Naive thymus-derived CD8-positive, alpha-beta T cell (primary cell): ENCODE measurements around the gene SMCO4. TPM values are rescaled to one million over a fixed set of nuclear protein-coding genes. Genes with fewer than 3 reads are reported as not detected.
A peak's percentile ranks its signal among the peaks of the same experiment; 100 is the strongest.

ENCODE experiments used
- ATAC-seq, 2 donors: fragments of 150-1000 bp; cut with Tn5 transposase in 1 of 2; sonication (Bioruptor Pico), chemical (Tn5 transposase) in 1 of 2; 1 replicate in 1 of 2; 2 replicates in 1 of 2; pipeline ENCODE4 v1.10.0; 2021; ENCODE audit warnings: mild to moderate bottlenecking in 2 of 2, moderate library complexity in 2 of 2
- POLR2A ChIA-PET: fragments of 350-600 bp; sonication (Branson Sonifier 250); formaldehyde crosslinking; loops from one replicate; lab custom pipeline; 2021; ENCODE audit warnings: antibody characterized with exemption; lab: Charles Lee
- DNase-seq, 10 donors: peaks; one replicate each; pipeline versions ENCODE4 v3.0.0 to v3.0.0-alpha.2; 2020 to 2022
- H3K27ac Mint-ChIP-seq, 10 donors: one replicate each; pipeline ENCODE4 v1.8.0; 2020 to 2022; ENCODE audit warnings: mild to moderate bottlenecking in 10 of 10, mixed read lengths in 10 of 10, moderate library complexity in 4 of 10, inconsistent platforms in 1 of 10
- H3K27me3 Mint-ChIP-seq, 5 donors: one replicate each; pipeline ENCODE4 v1.8.0; 2021 to 2022; ENCODE audit warnings: mixed read lengths in 5 of 5
- H3K36me3 Mint-ChIP-seq, 3 donors: one replicate each; pipeline ENCODE4 v1.8.0; 2020 to 2022; ENCODE audit warnings: mixed read lengths in 3 of 3, mild to moderate bottlenecking in 2 of 3, inconsistent platforms in 1 of 3
- H3K4me1 Mint-ChIP-seq, 4 donors: one replicate each; pipeline ENCODE4 v1.8.0; 2021 to 2022; ENCODE audit warnings: mixed read lengths in 4 of 4
- H3K4me3 Mint-ChIP-seq, 10 donors: one replicate each; pipeline ENCODE4 v1.8.0; 2020 to 2022; ENCODE audit warnings: mild to moderate bottlenecking in 10 of 10, mixed read lengths in 10 of 10, moderate library complexity in 6 of 10, inconsistent platforms in 1 of 10
- H3K9me3 Mint-ChIP-seq, 9 donors: one replicate each; pipeline ENCODE4 v1.8.0; 2020 to 2022; ENCODE audit warnings: mixed read lengths in 9 of 9, mild to moderate bottlenecking in 3 of 9, inconsistent platforms in 1 of 9, moderate library complexity in 1 of 9
- polyA plus RNA-seq, 3 donors: library from polyadenylated mRNA; unstranded; fragments of 300-500 nt; fragmentation: Illumina TruSeq; gene quantifications; one replicate each; pipeline ENCODE4 v1.2.3, GENCODE V29; 2021
- total RNA-seq, 8 experiments: library from RNA in 2 of 8; stranded (reverse) in 2 of 8; gene quantifications; one replicate each; pipeline ENCODE4 v1.2.3 and lab custom pipeline; 2021 to 2026

SMCO4 gene
- total and polyA plus RNA-seq, 5 experiments from 2014 or later, result 0.99 to 1.8 (median 0.99) TPM; not detected in 2

GRCh38 chr11:93507517-93507916 lies 35.7 kb downstream of the SMCO4 start:
- H3K27me3 Mint-ChIP-seq, result no peaks in the 10 kb centered on the region
- DNase-seq (no peak), ATAC-seq (no peak)
- H3K4me1 Mint-ChIP-seq, result no peaks in the 10 kb centered on the region
- H3K27ac Mint-ChIP-seq, result no peak overlapping the region
- POLR2A ChIA-PET, result no interaction called here
- peaks cover 0 to 6% (median 0%) of the 10 kb centered on the region in 3 donors for H3K36me3 Mint-ChIP-seq
- peaks cover 0 to 12% (median 0%) of the 10 kb centered on the region in 9 donors for H3K9me3 Mint-ChIP-seq
- H3K4me3 Mint-ChIP-seq, result no peak overlapping the region

- Mint-ChIP-seq H3K27me3 (no peaks in the 10 kb centered on the region), H3K9me3 (peaks cover 0 to 12% (median 0%) of the 10 kb centered on the region in 9 donors), H3K4me1 (no peaks in the 10 kb centered on the region), H3K36me3 (peaks cover 0 to 6% (median 0%) of the 10 kb centered on the region in 3 donors), H3K27ac (no peak overlapping the region), H3K4me3 (no peak overlapping the region)
- DNase-seq (no peak), ATAC-seq (no peak)
- POLR2A ChIA-PET, result no interaction called here
These were observed 37.5 kb downstream of the SMCO4 start for GRCh38 chr11:93505703-93506102.

GRCh38 chr11:93504110-93505095 lies 38.8 kb downstream of the SMCO4 start:
- H3K36me3 Mint-ChIP-seq, result peaks cover 0 to 6% (median 0%) of the 10 kb centered on the region in 3 donors
- ATAC-seq, result no peak
- H3K9me3 Mint-ChIP-seq, result peaks cover 0 to 9% (median 0%) of the 10 kb centered on the region in 9 donors
- no peaks in the 10 kb centered on the region for H3K27me3 Mint-ChIP-seq
- POLR2A ChIA-PET, result no interaction called here
- H3K4me1 Mint-ChIP-seq, result no peaks in the 10 kb centered on the region
- no peak overlapping the region for H3K4me3 Mint-ChIP-seq
- H3K27ac Mint-ChIP-seq, result peak overlapping the region in 1 of 10 donors; percentile 12
- DNase-seq, result no peak

GRCh38 chr11:93501856-93502255 lies 41.3 kb downstream of the SMCO4 start:
- DNase-seq (no peak), ATAC-seq (no peak)

GRCh38 chr11:93500759-93501158 lies 42.4 kb downstream of the SMCO4 start:
- no peak overlapping the region for H3K4me3 Mint-ChIP-seq
- no peak overlapping the region for H3K27ac Mint-ChIP-seq
- POLR2A ChIA-PET, result no interaction called here
- no peaks in the 10 kb centered on the region for H3K27me3 Mint-ChIP-seq
- H3K9me3 Mint-ChIP-seq, result no peaks in the 10 kb centered on the region
- ATAC-seq (no peak), DNase-seq (no peak)
- H3K4me1 Mint-ChIP-seq, result peaks cover 0 to 5% (median 0%) of the 10 kb centered on the region in 4 donors
- no peaks in the 10 kb centered on the region for H3K36me3 Mint-ChIP-seq

More at GRCh38 chr11:93501856-93502255, 41.3 kb downstream of the SMCO4 start:
- Mint-ChIP-seq H3K4me3 (no peak overlapping the region), H3K36me3 (no peaks in the 10 kb centered on the region), H3K27me3 (no peaks in the 10 kb centered on the region), H3K9me3 (no peaks in the 10 kb centered on the region), H3K4me1 (peaks cover 0 to 5% (median 0%) of the 10 kb centered on the region in 4 donors), H3K27ac (no peak overlapping the region)
- POLR2A ChIA-PET, result no interaction called here

GRCh38 chr11:93498641-93499040 lies 44.5 kb downstream of the SMCO4 start:
- Mint-ChIP-seq H3K4me1 (peaks cover 0 to 5% (median 0%) of the 10 kb centered on the region in 4 donors), H3K27me3 (no peaks in the 10 kb centered on the region), H3K27ac (no peak overlapping the region), H3K36me3 (no peaks in the 10 kb centered on the region), H3K9me3 (no peaks in the 10 kb centered on the region), H3K4me3 (no peak overlapping the region)
- ATAC-seq (no peak), DNase-seq (no peak)
- POLR2A ChIA-PET, result no interaction called here

GRCh38 chr11:93498161-93498560 lies 45.0 kb downstream of the SMCO4 start:
- H3K4me1 Mint-ChIP-seq, result peaks cover 0 to 5% (median 0%) of the 10 kb centered on the region in 4 donors
- DNase-seq (no peak), ATAC-seq (no peak)
- POLR2A ChIA-PET, result no interaction called here
- H3K36me3 Mint-ChIP-seq, result no peaks in the 10 kb centered on the region
- no peaks in the 10 kb centered on the region for H3K9me3 Mint-ChIP-seq
- H3K4me3 Mint-ChIP-seq, result no peak overlapping the region
- H3K27me3 Mint-ChIP-seq, result no peaks in the 10 kb centered on the region
- no peak overlapping the region for H3K27ac Mint-ChIP-seq

- DNase-seq, result no peak
These were observed 45.6 kb downstream of the SMCO4 start for GRCh38 chr11:93497596-93497995.

GRCh38 chr11:93494357-93494756 lies 48.8 kb downstream of the SMCO4 start:
- no peak overlapping the region for H3K27ac Mint-ChIP-seq
- no peaks in the 10 kb centered on the region for H3K27me3 Mint-ChIP-seq
- POLR2A ChIA-PET, result no interaction called here
- peaks cover 0 to 5% (median 0%) of the 10 kb centered on the region in 4 donors for H3K4me1 Mint-ChIP-seq
- ATAC-seq, result no peak
- H3K36me3 Mint-ChIP-seq, result no peaks in the 10 kb centered on the region
- no peak for DNase-seq
- H3K9me3 Mint-ChIP-seq, result no peaks in the 10 kb centered on the region
- H3K4me3 Mint-ChIP-seq, result no peak overlapping the region

More at GRCh38 chr11:93497596-93497995, 45.6 kb downstream of the SMCO4 start:
- no peak overlapping the region for H3K4me3 Mint-ChIP-seq
- POLR2A ChIA-PET, result no interaction called here
- no peak for ATAC-seq
- no peak overlapping the region for H3K27ac Mint-ChIP-seq
- peaks cover 0 to 5% (median 0%) of the 10 kb centered on the region in 4 donors for H3K4me1 Mint-ChIP-seq
- H3K36me3 Mint-ChIP-seq, result no peaks in the 10 kb centered on the region
- no peaks in the 10 kb centered on the region for H3K27me3 Mint-ChIP-seq
- no peaks in the 10 kb centered on the region for H3K9me3 Mint-ChIP-seq

GRCh38 chr11:93493252-93493897 lies 49.8 kb downstream of the SMCO4 start:
- ATAC-seq (no peak), DNase-seq (no peak)
- no peaks in the 10 kb centered on the region for H3K27me3 Mint-ChIP-seq
- no peaks in the 10 kb centered on the region for H3K36me3 Mint-ChIP-seq
- POLR2A ChIA-PET, result no interaction called here
- no peaks in the 10 kb centered on the region for H3K9me3 Mint-ChIP-seq
- H3K4me1 Mint-ChIP-seq, result no peaks in the 10 kb centered on the region
- no peak overlapping the region for H3K4me3 Mint-ChIP-seq
- peak overlapping the region in 1 of 10 donors; percentile 0 for H3K27ac Mint-ChIP-seq

- POLR2A ChIA-PET, result no interaction called here
- H3K4me3 Mint-ChIP-seq, result no peak overlapping the region
These were observed 50.5 kb downstream of the SMCO4 start for GRCh38 chr11:93492464-93493251.

GRCh38 chr11:93491973-93492372 lies 51.2 kb downstream of the SMCO4 start:
- H3K9me3 Mint-ChIP-seq, result no peaks in the 10 kb centered on the region
- no peaks in the 10 kb centered on the region for H3K4me1 Mint-ChIP-seq
- ATAC-seq (no peak), DNase-seq (no peak)
- H3K27me3 Mint-ChIP-seq, result no peaks in the 10 kb centered on the region
- no peak overlapping the region for H3K4me3 Mint-ChIP-seq
- H3K27ac Mint-ChIP-seq, result no peak overlapping the region
- no peaks in the 10 kb centered on the region for H3K36me3 Mint-ChIP-seq
- POLR2A ChIA-PET, result no interaction called here

More at GRCh38 chr11:93492464-93493251, 50.5 kb downstream of the SMCO4 start:
- DNase-seq (no peak), ATAC-seq (no peak)
- Mint-ChIP-seq H3K27ac (no peak overlapping the region), H3K27me3 (no peaks in the 10 kb centered on the region), H3K36me3 (no peaks in the 10 kb centered on the region), H3K4me1 (no peaks in the 10 kb centered on the region), H3K9me3 (no peaks in the 10 kb centered on the region)
